ENCODE results near the gene RPS15. TPM values are rescaled to one million over a fixed set of nuclear protein-coding genes. Genes with fewer than 3 reads are reported as not detected.

RPS15 gene
- total and polyA plus RNA-seq, 2 donors (not counting 3 experiments of a cell fraction or from before 2014, with no cell fraction given) = 1,260 to 3,270 TPM

GRCh38 chr19:1400281-1401137 is 37.7 kb upstream of the RPS15 start:
- intact Hi-C loops (cut with micrococcal nuclease) (loop anchor here (1.0 to 10.0 kb wide), 2 partner anchors 17 to 194 kb away; partner anchors contain the start of genes MBD3 and NDUFS7), dilution Hi-C loops (cut with MboI; ENCODE audit: extremely low pct_ligation_motif_present, low sequenced_read_pairs) (no loop called here)
- DNase-seq (ENCODE audit: low read depth, low spot score) = no peak
- no peak overlapping the region for H3K4me2 ChIP-seq (ENCODE audit: insufficient read depth, low read length)
- H3K9me3 ChIP-seq (replicated peaks; ENCODE audit: control insufficient read depth, insufficient read depth, low read length) = no peaks in the 10 kb centered on the region
- H3K4me1 ChIP-seq (ENCODE audit: control insufficient read depth, extremely low read depth, insufficient read depth, low read length) = peaks cover 12% of the 10 kb centered on the region
- no peaks in the 10 kb centered on the region for H3K36me3 ChIP-seq (ENCODE audit: control insufficient read depth in 2 of 2, extremely low read depth in 1 of 2, insufficient read depth in 2 of 2, low read length in 2 of 2)
- peak overlapping the region; percentile 84 for H2AFZ ChIP-seq (ENCODE audit: low read depth, low read length)
- no peak overlapping the region for H3K27ac ChIP-seq (ENCODE audit: insufficient read depth, low read depth, low read length)
- H3K79me2 ChIP-seq (ENCODE audit: control insufficient read depth, insufficient read depth, low read length) = no peaks in the 10 kb centered on the region
- no TSS peak for BruUV-seq (replicated peaks)
- H3K4me3 ChIP-seq (replicated peaks in 1 of 3; ENCODE audit: insufficient read depth in 1 of 3, low read depth in 1 of 3, low read length in 3 of 3) = peak overlapping the region; percentile 47 to 70 (median 56)
- H4K20me1 ChIP-seq (replicated peaks; ENCODE audit: control insufficient read depth, extremely low read depth, insufficient read depth, low read length) = no peaks in the 10 kb centered on the region
- ChIA-PET CTCF (no interaction called here), POLR2A (no interaction called here)
- TF ChIP-seq MAX (IDR thresholded peaks at IDR 0.05; ENCODE audit: insufficient read depth, insufficient read length) (no peak), JUN (IDR thresholded peaks at IDR 0.05; ENCODE audit: borderline replicate concordance, insufficient read depth, insufficient read length, low read depth) (no peak), POLR2A (IDR thresholded peaks at IDR 0.05; ENCODE audit: low read depth, low read length) (no peak), GATA2 (IDR thresholded peaks at IDR 0.05; ENCODE audit: insufficient read depth, insufficient read length, low read depth, low read length) (no peak), POLR2AphosphoS5 (IDR thresholded peaks at IDR 0.05; ENCODE audit: insufficient read depth, low read depth, low read length) (no peak), MYC (IDR thresholded peaks at IDR 0.05; ENCODE audit: low read depth, low read length) (no peak), CTCF (IDR thresholded peaks at IDR 0.05; ENCODE audit: extremely low read depth in 1 of 2, insufficient read depth in 1 of 2, low read depth in 1 of 2, low read length in 2 of 2) (no peak), EZH2 (IDR thresholded peaks at IDR 0.05; ENCODE audit: borderline replicate concordance, low read depth, low read length, severe bottlenecking) (no peak), FOS (IDR thresholded peaks at IDR 0.05; ENCODE audit: borderline replicate concordance, insufficient read depth, low read length) (no peak)
- no peaks in the 10 kb centered on the region for H3K9me1 ChIP-seq (replicated peaks; ENCODE audit: control insufficient read depth, extremely low read depth, insufficient read depth, low read length)
- H3K27me3 ChIP-seq (ENCODE audit: control insufficient read depth in 2 of 2, insufficient read depth in 2 of 2, low read length in 2 of 2) = no peaks in the 10 kb centered on the region
- FAIRE-seq = no peak
- H3K9ac ChIP-seq (replicated peaks; ENCODE audit: extremely low read depth, insufficient read depth, low read length) = no peak overlapping the region
